ENCODE data around the gene CORO1A.
"Not testable (repeated sequence)": the region's sequence is repeated elsewhere in the genome, so short reads cannot be mapped to it uniquely, and the experiment has no call there.

Gene CORO1A

DNA sequence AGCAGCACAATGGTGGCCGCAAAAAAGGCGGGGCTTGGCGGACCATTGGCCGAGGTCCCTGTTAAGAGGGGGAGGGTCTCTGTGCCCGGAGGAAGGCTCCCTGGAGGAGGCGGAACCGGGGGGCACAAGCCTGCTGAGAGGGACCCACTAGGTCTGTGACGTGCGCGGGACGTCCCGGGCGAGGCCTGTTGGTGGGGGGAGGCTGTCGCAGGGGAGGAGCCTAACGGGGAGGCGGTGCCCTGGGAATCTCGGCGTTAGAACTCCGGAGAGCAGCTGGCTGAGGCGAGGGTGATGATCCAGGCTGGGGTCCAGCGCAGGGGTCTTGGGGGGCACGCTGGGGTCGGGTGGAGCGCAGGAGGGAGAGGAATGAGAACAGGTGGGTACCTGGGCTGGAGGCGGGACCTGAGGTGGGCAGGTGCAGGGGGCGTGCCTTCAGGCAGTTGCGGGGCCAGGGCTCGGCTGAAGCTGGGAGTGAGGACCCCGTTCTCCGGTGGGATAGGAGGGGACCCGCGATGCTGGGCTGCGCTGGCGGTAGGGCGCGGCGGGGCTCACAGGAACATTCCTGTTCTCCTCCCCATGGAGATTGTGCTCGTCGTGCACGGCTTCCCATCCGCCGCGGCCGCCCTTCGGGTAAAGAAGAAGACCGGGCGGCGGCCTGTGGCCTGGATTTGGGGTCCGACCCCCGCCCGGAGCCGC is 22.3 kb downstream of the CORO1A start:
- DNase-seq (ENCODE audit: low spot score): not testable (repeated sequence)

DNA sequence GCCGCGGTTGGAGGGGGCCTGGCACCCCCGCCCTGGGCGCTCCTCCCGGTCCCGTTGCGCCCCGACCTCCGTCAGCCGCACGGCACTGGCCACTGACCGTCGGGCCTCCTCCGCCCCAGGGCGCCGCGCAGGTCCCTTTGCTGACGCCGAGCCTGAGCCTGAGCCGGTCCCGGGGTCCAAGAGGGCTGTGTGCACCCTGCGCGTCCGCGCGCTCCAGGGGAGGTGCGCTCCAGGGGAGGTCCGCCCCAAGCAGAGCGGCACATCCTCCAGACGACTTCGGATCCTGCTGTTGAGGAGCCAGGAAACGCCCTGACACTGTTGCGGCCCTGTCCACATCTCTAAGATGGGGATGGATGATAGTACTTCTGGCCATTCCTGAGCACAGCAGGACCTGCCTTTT is 22.9 kb downstream of the CORO1A start:
- not testable (repeated sequence) for DNase-seq (ENCODE audit: low spot score)

DNA sequence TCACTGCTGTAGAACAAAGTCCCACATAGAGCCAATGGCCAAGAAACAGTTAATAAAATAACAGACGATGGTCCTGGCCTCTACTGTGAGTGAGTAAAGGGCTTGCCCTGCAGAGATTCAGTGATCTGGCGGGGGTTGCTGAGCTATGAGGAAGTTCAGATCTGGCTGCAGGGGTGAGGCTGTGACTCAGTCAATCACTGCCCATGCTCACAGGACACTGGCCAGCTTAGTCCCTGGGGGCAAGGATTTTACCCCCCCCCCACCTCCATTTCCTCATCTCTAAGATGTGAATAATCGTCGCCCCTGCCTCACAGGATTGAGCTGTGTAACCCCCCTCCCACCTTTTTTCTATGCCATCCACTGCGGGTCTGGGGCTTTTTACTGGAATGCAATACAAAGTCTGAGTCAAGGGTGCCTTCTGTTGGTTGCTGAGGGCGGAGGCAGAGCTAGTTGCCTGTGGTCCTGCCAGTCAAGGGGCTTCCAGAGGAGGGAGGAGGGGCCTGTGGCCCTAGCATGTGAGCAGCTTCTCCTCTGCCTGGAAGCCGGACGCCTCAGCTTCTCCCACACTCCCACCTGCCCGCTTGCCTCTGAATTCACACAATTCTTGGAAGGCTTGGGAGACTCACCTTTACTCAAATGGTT is 23.8 kb downstream of the CORO1A start:
- not testable (repeated sequence) for DNase-seq (ENCODE audit: low spot score)

DNA sequence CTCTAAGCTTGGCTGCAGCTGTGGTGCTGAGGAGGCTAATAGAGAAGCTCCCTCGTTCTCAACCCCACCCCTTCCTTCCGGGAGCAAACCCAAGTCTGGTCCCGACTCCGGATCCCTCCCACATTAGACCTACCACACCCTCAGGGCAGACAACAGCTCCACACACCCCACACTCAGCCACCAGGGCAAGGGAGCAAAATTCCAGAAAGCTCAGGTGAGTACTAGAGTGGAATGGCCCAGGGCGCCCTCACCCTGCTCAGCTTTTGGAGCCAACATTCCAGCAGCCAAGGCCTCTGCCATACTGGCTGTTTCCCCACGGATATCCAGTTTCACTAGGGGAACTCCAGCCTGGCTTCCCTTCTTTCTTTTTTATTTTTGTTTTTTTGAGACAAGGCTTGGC is 25.6 kb downstream of the CORO1A start:
- DNase-seq (ENCODE audit: low spot score): not testable (repeated sequence)

DNA sequence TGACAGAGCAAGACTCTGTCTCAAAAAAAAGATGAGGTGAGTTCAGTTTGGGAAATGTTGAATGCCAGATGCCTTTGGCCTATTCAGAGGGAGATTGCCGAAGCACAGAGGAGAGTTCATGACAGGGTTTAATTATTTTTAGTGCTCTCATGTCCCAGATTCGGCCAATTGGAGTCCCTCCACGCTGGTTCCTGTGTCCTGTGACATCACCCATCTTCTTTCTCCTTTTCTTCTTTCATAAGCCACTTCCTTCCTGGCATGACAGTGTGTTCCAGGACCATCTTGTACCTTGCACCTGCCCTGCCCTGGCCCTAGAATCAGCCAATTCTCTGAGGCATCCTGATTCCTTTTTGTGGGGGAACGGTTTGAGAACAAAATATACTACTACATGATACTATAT is 28.0 kb downstream of the CORO1A start:
- not testable (repeated sequence) for DNase-seq (ENCODE audit: low spot score)

DNA sequence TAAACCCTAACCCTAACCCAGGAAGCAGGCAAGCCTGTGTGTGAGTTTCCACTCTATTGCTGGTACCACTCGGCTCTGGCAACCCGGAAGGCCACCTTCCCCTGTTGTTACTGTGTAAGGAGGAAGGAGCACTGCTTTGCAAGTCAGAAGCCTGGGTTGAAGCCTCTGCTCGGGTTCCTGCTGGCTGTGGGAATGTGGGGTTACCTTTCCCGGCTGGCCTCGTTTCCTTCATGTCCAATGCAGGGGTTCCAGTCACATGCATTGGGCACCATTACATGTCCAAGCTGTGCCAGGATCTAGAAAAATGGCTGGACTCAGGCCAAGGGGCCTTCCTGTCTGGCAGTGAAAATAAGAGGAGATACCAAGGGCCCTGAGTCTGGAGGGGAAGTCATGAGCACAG is 33.7 kb downstream of the CORO1A start:
- DNase-seq (ENCODE audit: low spot score): not testable (repeated sequence)

Data from CD4-positive, alpha-beta T cell treated with Interleukin-6 at 100 ng/mL for 8 hours (primary cell).